Smooth muscle cell of the umbilical artery (primary cell): ENCODE data around the gene PIAS3. TPM values are rescaled to one million over a fixed set of nuclear protein-coding genes. Genes with fewer than 3 reads are reported as not detected.

Experiments used
- total RNA-seq: library from RNA; depleted of rRNA; stranded (reverse); fragments of >200 nt; gene quantifications from 2 replicates; pipeline ENCODE4 v1.2.3, GENCODE V29; 2014

Gene PIAS3
- total RNA-seq, result 7.4 and 17.6 TPM in 2 replicates

DNA sequence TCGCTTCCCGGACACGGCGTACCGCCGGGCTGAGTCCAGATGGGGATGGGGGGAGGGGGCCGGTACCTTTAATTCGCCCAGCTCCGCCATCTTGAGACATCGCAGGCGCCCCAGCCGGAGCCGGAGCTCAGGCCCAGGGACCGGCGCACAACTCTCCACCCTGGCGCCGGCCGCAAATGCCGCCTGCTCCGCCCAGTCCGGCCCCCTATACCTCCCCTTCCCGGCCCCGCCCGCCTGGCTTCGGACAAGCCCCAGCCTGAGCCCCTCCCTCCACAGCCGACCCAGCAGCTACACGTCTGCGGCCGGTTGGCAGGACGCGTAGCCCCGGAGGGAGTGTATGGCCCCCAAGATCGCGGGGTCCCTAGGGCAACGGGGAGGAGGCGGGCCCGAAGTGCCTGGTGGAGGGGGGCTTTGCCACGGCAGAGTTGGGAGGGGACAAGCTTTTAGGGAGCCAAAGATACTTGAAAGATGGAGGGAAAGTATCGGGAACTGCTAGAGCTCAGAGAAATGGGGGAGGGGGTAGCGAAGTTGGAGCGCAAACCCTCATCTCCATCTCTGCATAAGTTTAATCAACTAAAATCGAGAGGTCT, at the start of gene PIAS3:
Gene PIAS3 (minus strand): TSS at position 181 of the 590 bp plus-strand sequence. CDS start 91 bp downstream, at position 90.

GRCh38 chr1:145885738-145886287, 26.9 kb upstream of the PIAS3 start, which contains the start of gene ANKRD35:
Gene ANKRD35 (minus strand): TSS chr1:145885866. CDS start chr1:145885758, 108 bp downstream.

DNA sequence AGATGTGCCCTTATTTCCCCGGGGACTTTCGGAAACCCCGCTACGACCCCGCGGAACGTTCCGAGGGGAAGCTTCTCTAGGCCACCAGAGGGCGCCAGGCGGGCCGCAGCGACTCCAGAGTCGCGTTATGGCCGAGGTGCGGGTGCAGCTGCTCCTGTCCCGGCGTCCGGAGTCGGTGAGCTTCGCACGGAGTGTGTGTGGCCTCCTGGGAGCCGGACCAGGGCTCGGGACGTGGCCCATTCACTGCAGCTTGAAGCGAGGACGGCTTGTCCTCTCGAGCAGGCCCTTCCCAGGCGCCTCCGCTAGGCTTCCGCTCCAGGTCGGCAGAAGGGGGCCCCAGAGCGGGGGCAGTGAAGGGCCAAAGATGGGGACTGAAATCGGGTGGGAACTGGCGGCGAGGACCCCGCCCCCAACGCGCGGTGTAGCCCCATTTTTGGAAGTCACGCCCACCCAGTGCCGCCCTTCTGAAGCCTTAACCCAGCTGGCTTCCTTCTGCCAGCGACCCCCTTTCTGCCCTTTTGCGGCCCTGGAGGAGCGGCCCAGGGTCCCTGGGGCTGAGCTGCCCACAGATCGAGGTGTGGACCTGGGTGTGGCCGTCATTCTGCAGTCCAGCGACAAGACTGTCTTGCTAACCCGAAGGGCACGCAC, 13.2 kb downstream of the PIAS3 start, which contains the start of gene NUDT17:
Gene NUDT17 (plus strand): TSS at position 117 of the 648 bp plus-strand sequence. CDS start 11 bp downstream, at position 128.

GRCh38 chr1:145823565-145824498, 35.0 kb downstream of the PIAS3 start, which contains the start of the genes POLR3C and RNF115:
Gene POLR3C (plus strand): TSS chr1:145824200. CDS start chr1:145825777, 1,577 bp downstream.
Gene RNF115 (minus strand): TSS chr1:145824095. CDS start chr1:145823873, 222 bp downstream.

Other genes starting within 250 kb of the PIAS3 start
- gene PDZK1, start 151.7 kb downstream of the PIAS3 start, total RNA-seq, result 0.28 and 0.30 TPM in 2 replicates
- gene CD160, start 139.6 kb downstream of the PIAS3 start, total RNA-seq, result not detected in 2 replicates
- 9.8 and 11.3 TPM in 2 replicates for gene RNF115, start 35.0 kb downstream of the PIAS3 start, total RNA-seq
- gene POLR3C, start 34.9 kb downstream of the PIAS3 start, total RNA-seq, result 25.5 and 26.8 TPM in 2 replicates
- 2.4 and 2.7 TPM in 2 replicates for gene NUDT17, start 13.5 kb downstream of the PIAS3 start, total RNA-seq
- 0.42 and 0.59 TPM in 2 replicates for gene ANKRD35, start 26.8 kb upstream of the PIAS3 start, total RNA-seq
- gene ITGA10, start 51.0 kb upstream of the PIAS3 start, total RNA-seq, result 0.89 and 3.9 TPM in 2 replicates
- gene PEX11B, start 59.6 kb upstream of the PIAS3 start, total RNA-seq, result 22.0 and 32.4 TPM in 2 replicates
- gene RBM8A, start 68.4 kb upstream of the PIAS3 start, total RNA-seq, result 119 and 129 TPM in 2 replicates
- 13.4 and 21.3 TPM in 2 replicates for gene LIX1L, start 98.9 kb upstream of the PIAS3 start, total RNA-seq
- under 0.01 and 1.2 TPM in 2 replicates for gene ANKRD34A, start 105.5 kb upstream of the PIAS3 start, total RNA-seq
- gene POLR3GL, start 105.6 kb upstream of the PIAS3 start, total RNA-seq, result 12.5 and 13.0 TPM in 2 replicates
- gene TXNIP, start 137.5 kb upstream of the PIAS3 start, total RNA-seq, result 10.4 and 18.1 TPM in 2 replicates
- gene HJV, start 162.7 kb upstream of the PIAS3 start, total RNA-seq, result not detected in 2 replicates